HT-29 (cell line): ENCODE measurements around the gene BLID. TPM values are rescaled to one million over a fixed set of nuclear protein-coding genes. Genes with fewer than 3 reads are reported as not detected.

Source experiments
- DNase-seq: peaks from one replicate; pipeline ENCODE4 v3.0.0-alpha.2; 2015; ENCODE audit warnings: low spot score
- total RNA-seq: library from RNA; depleted of rRNA; stranded (reverse); fragments of >200 nt; shearing (Covaris generic); gene quantifications from 2 replicates; pipeline ENCODE4 v1.2.3, GENCODE V29; 2014

BLID gene
- total RNA-seq, 1 experiment from 2014 or later, result not detected

GRCh38 chr11:122107045-122107444 lies 9.0 kb downstream of the BLID start:
- no peak for DNase-seq

- DNase-seq, result no peak
These were observed 10.8 kb downstream of the BLID start for GRCh38 chr11:122105044-122105758.

GRCh38 chr11:122104341-122104740 lies 11.7 kb downstream of the BLID start:
- no peak for DNase-seq

GRCh38 chr11:122103726-122104125 lies 12.3 kb downstream of the BLID start:
- no peak for DNase-seq

- DNase-seq, result no peak
These were observed 12.7 kb downstream of the BLID start for GRCh38 chr11:122103321-122103720.

- DNase-seq, result no peak
These were observed 13.6 kb downstream of the BLID start for GRCh38 chr11:122102426-122102825.

- no peak for DNase-seq
These were observed 14.3 kb downstream of the BLID start for GRCh38 chr11:122101625-122102291.

- no peak for DNase-seq
These were observed 15.3 kb downstream of the BLID start for GRCh38 chr11:122100756-122101080.

- DNase-seq, result no peak
These were observed 15.8 kb downstream of the BLID start for GRCh38 chr11:122100037-122100755.

- no peak for DNase-seq
These were observed 16.5 kb downstream of the BLID start for GRCh38 chr11:122099374-122100036.

- DNase-seq, result no peak
These were observed 17.6 kb downstream of the BLID start for GRCh38 chr11:122098261-122098980.

GRCh38 chr11:122097419-122098001 lies 18.5 kb downstream of the BLID start:
- no peak for DNase-seq

GRCh38 chr11:122096272-122097112 lies 19.5 kb downstream of the BLID start:
- no peak for DNase-seq

GRCh38 chr11:122095681-122096262 lies 20.2 kb downstream of the BLID start:
- no peak for DNase-seq

GRCh38 chr11:122094836-122095235 lies 21.2 kb downstream of the BLID start:
- no peak for DNase-seq

- DNase-seq, result no peak
These were observed 22.2 kb downstream of the BLID start for GRCh38 chr11:122093731-122094275.

GRCh38 chr11:122091835-122092234 lies 24.2 kb downstream of the BLID start:
- no peak for DNase-seq

- DNase-seq, result no peak
These were observed 26.9 kb downstream of the BLID start for GRCh38 chr11:122089111-122089510.

- DNase-seq, result no peak
These were observed 30.3 kb downstream of the BLID start for GRCh38 chr11:122085712-122086111.

- no peak for DNase-seq
These were observed 30.8 kb downstream of the BLID start for GRCh38 chr11:122085264-122085663.
